IMR-90 (cell line): ENCODE measurements around the gene ZNF831. TPM values are rescaled to one million over a fixed set of nuclear protein-coding genes. Genes with fewer than 3 reads are reported as not detected.

ENCODE experiments used
- ATAC-seq: fragments of 200-7000 bp; cut with Tn5 transposase; 2 replicates; pipeline ENCODE4 v1.9.1; 2020; ENCODE audit warnings: low read depth, mild to moderate bottlenecking, moderate library complexity
- BruUV-seq: library from RNA; stranded (reverse); fragments of 400-500 nt; replicated peaks from 2 replicates; lab custom pipeline; 2021; lab: Mats Ljungman, UMichigan
- CTCF ChIA-PET: fragments of 300-600 bp; formaldehyde crosslinking; extraction: SDS; loops from one replicate; lab custom pipeline; 2021; ENCODE audit warnings: antibody characterized with exemption; lab: Yijun Ruan, JAX
- POLR2A ChIA-PET: fragments of 300-600 bp; sonication (Branson Sonifier 250); formaldehyde crosslinking; loops from one replicate; lab custom pipeline; 2022; ENCODE audit warnings: antibody characterized with exemption; ENCODE audit not compliant: unreplicated experiment; lab: Charles Lee
- DNase-seq: peaks from one replicate; pipeline ENCODE4 v3.0.0; 2013
- H2AFZ ChIP-seq: replicated peaks from 2 replicates; pipeline ENCODE3; 2013; ENCODE audit warnings: low read length, mild to moderate bottlenecking; ENCODE audit not compliant: poor library complexity
- H2AK5ac ChIP-seq: 2 replicates; pipeline ENCODE4 v1.6.1; 2013; ENCODE audit warnings: low read depth, low read length, inconsistent platforms
- H2AK9ac ChIP-seq: replicated peaks from 2 replicates; pipeline ENCODE3; 2013; ENCODE audit warnings: mild to moderate bottlenecking, low read depth, low read length, moderate library complexity; ENCODE audit not compliant: poor library complexity
- H2BK120ac ChIP-seq: 2 replicates; pipeline ENCODE4 v1.6.1; 2013; ENCODE audit warnings: low read depth, low read length, inconsistent platforms
- H2BK15ac ChIP-seq: 3 replicates; pipeline ENCODE4 v1.6.1; 2013; ENCODE audit warnings: low read depth, low read length, inconsistent platforms
- H2BK20ac ChIP-seq: 2 replicates; pipeline ENCODE4 v1.6.1; 2013; ENCODE audit warnings: low read depth, mild to moderate bottlenecking, inconsistent platforms, low read length, moderate library complexity
- H2BK5ac ChIP-seq: 2 replicates; pipeline ENCODE4 v1.6.1; 2013; ENCODE audit warnings: mild to moderate bottlenecking, low read depth, low read length, inconsistent platforms; ENCODE audit not compliant: poor library complexity, severe bottlenecking
- H3K14ac ChIP-seq: replicated peaks from 2 replicates; pipeline ENCODE4 v1.6.1; 2013; ENCODE audit warnings: low read depth, low read length, inconsistent platforms
- H3K18ac ChIP-seq: 2 replicates; pipeline ENCODE4 v1.6.1; 2013; ENCODE audit warnings: low read depth, low read length, control low read depth
- H3K23ac ChIP-seq: 2 replicates; pipeline ENCODE4 v1.6.1; 2013; ENCODE audit warnings: low read depth, low read length, inconsistent platforms
- H3K27ac ChIP-seq: 2 replicates; pipeline ENCODE4 v1.5.1; 2013; ENCODE audit warnings: mild to moderate bottlenecking, control low read depth, low read length; ENCODE audit not compliant: insufficient read depth
- H3K27me3 ChIP-seq: 2 replicates; pipeline ENCODE4 v1.6.1; 2013; ENCODE audit warnings: low read length; ENCODE audit not compliant: control insufficient read depth, insufficient read depth
- H3K36me3 ChIP-seq: 2 replicates; pipeline ENCODE4 v1.6.1; 2013; ENCODE audit warnings: low read length, mixed read lengths; ENCODE audit not compliant: control insufficient read depth, insufficient read depth
- H3K4ac ChIP-seq: 2 replicates; pipeline ENCODE4 v1.6.1; 2013; ENCODE audit warnings: low read depth, low read length, inconsistent platforms
- H3K4me1 ChIP-seq: 2 replicates; pipeline ENCODE4 v1.6.1; 2013; ENCODE audit warnings: low read length, mixed read lengths; ENCODE audit not compliant: control insufficient read depth, insufficient read depth
- H3K4me2 ChIP-seq: 2 replicates; pipeline ENCODE4 v1.6.1; 2013; ENCODE audit warnings: low read depth, mild to moderate bottlenecking, control low read depth, low read length, moderate library complexity
- H3K4me3 ChIP-seq: 2 replicates; pipeline ENCODE4 v1.5.1; 2013; ENCODE audit warnings: low read depth, mild to moderate bottlenecking, control low read depth, low read length, moderate library complexity; ENCODE audit not compliant: insufficient read depth
- H3K56ac ChIP-seq: 2 replicates; pipeline ENCODE4 v1.6.1; 2013; ENCODE audit warnings: low read length, inconsistent platforms; ENCODE audit not compliant: insufficient read depth; ENCODE audit errors: extremely low read depth
- H3K79me1 ChIP-seq, 2 experiments: 2 replicates each; pipeline ENCODE4 v1.6.1; 2013; ENCODE audit warnings: low read length in 2 of 2, inconsistent platforms in 1 of 2, low read depth in 1 of 2
- H3K9ac ChIP-seq: 2 replicates; pipeline ENCODE4 v1.6.1; 2013; ENCODE audit warnings: low read depth, low read length, control low read depth
- H3K9me1 ChIP-seq: 2 replicates; pipeline ENCODE4 v1.6.1; 2013; ENCODE audit warnings: low read length, inconsistent platforms; ENCODE audit not compliant: insufficient read depth
- H3K9me3 ChIP-seq: 2 replicates; pipeline ENCODE4 v1.6.1; 2013; ENCODE audit warnings: low read length; ENCODE audit not compliant: control insufficient read depth, insufficient read depth
- H4K20me1 ChIP-seq: 2 replicates; pipeline ENCODE4 v1.6.1; 2013; ENCODE audit warnings: low read length, inconsistent platforms; ENCODE audit not compliant: insufficient read depth
- H4K5ac ChIP-seq: 2 replicates; pipeline ENCODE4 v1.6.1; 2013; ENCODE audit warnings: mild to moderate bottlenecking, low read depth, low read length, control low read depth
- H4K8ac ChIP-seq, 2 experiments: 2 replicates each; pipeline ENCODE4 v1.6.1; 2013; ENCODE audit warnings: low read depth in 2 of 2, low read length in 2 of 2, control low read depth in 1 of 2, inconsistent platforms in 1 of 2
- H4K91ac ChIP-seq: 2 replicates; pipeline ENCODE4 v1.6.1; 2013; ENCODE audit warnings: low read depth, low read length, inconsistent platforms; ENCODE audit not compliant: insufficient read depth
- CHD1 ChIP-seq: IDR thresholded peaks from 2 replicates; pipeline ENCODE4 v1.6.1; 2012; ENCODE audit warnings: low read depth, low read length, improper control_type of control experiment
- FOS ChIP-seq: fragments of 150-350 bp; IDR thresholded peaks from 2 replicates; pipeline ENCODE4 v1.6.1; 2016; ENCODE audit warnings: low read depth, low read length
- MAFK ChIP-seq: IDR thresholded peaks from 2 replicates; pipeline ENCODE4 v1.6.1; 2012; ENCODE audit warnings: low read depth, low read length, improper control_type of control experiment
- MXI1 ChIP-seq: IDR thresholded peaks from 2 replicates; pipeline ENCODE4 v1.6.1; 2012; ENCODE audit warnings: low read depth, mild to moderate bottlenecking, low read length, moderate library complexity, borderline replicate concordance
- NFE2L2 ChIP-seq: fragments of 150-350 bp; IDR thresholded peaks from 2 replicates; pipeline ENCODE4 v1.6.1; 2016; ENCODE audit warnings: low read depth, mild to moderate bottlenecking, low read length
- RAD21 ChIP-seq: IDR thresholded peaks from 2 replicates; pipeline ENCODE4 v1.6.1; 2012; ENCODE audit warnings: low read length, improper control_type of control experiment
- RCOR1 ChIP-seq: IDR thresholded peaks from 2 replicates; pipeline ENCODE4 v1.6.1; 2012; ENCODE audit warnings: mild to moderate bottlenecking, low read length, improper control_type of control experiment; ENCODE audit not compliant: insufficient replicate concordance
- RFX5 ChIP-seq: IDR thresholded peaks from 2 replicates; pipeline ENCODE4 v1.8.0; 2012; ENCODE audit warnings: low read depth, mild to moderate bottlenecking, low read length, moderate library complexity
- WGBS, 2 experiments: methylation state at CpG; one replicate each; pipeline versions ENCODE4 v1.1.5 to v1.1.7; 2013; ENCODE audit warnings: missing lambda C conversion rate in 2 of 2; ENCODE audit not compliant: insufficient read length in 1 of 2; ENCODE audit errors: extremely low coverage in 2 of 2; 5-methylcytosine and 5-hydroxymethylcytosine counted together
- dilution Hi-C: fragments of 300-500 bp; cut with HindIII; formaldehyde crosslinking; loops from one replicate; pipeline ENCODE4 v1.14.3; 2018; ENCODE audit warnings: low sequenced_read_pairs; ENCODE audit not compliant: unreplicated experiment
- in situ Hi-C: fragments of 300-500 bp; cut with MboI; formaldehyde crosslinking; loops from 3 replicates; pipeline ENCODE4 v1.14.3; 2019; ENCODE audit warnings: low sequenced_read_pairs, inconsistent platforms, mixed read lengths
- intact Hi-C: fragments of 100-400 bp; cut with micrococcal nuclease; formaldehyde crosslinking; loops from 2 replicates; pipeline ENCODE4 v1.10.0; 2022
- polyA plus RNA-seq, 3 experiments: library from polyadenylated mRNA; depleted of rRNA; stranded (reverse); fragments of >200 nt; gene quantifications; 2 replicates each; pipeline ENCODE4 v1.2.3, GENCODE V29; 2012; ENCODE audit warnings: low replicate concordance in 1 of 3
- total RNA-seq: library from RNA; depleted of rRNA; stranded (reverse); fragments of >200 nt; gene quantifications from 2 replicates; pipeline ENCODE4 v1.2.3, GENCODE V29; 2012
- TF ChIP-seq, protein P1 (sequence below): fragments of 150-350 bp; IDR thresholded peaks from 2 replicates; pipeline ENCODE4 v1.6.1; 2017; ENCODE audit warnings: mild to moderate bottlenecking, antibody characterized with exemption, low read length, low read depth
- TF ChIP-seq, protein P2 (sequence below): conservative IDR thresholded peaks from 2 replicates; pipeline ENCODE4 v1.5.1; 2012; ENCODE audit warnings: mild to moderate bottlenecking, low read depth, low read length, improper control_type of control experiment
- TF ChIP-seq, protein P3 (sequence below): fragments of 150-350 bp; IDR thresholded peaks from 2 replicates; pipeline ENCODE4 v1.6.1; 2016; ENCODE audit warnings: low read depth, mild to moderate bottlenecking, low read length, moderate library complexity, borderline replicate concordance

ZNF831 gene
- total and polyA plus RNA-seq, 2 of the 4 experiments (the other 2 are of a cell fraction), result not detected

DNA sequence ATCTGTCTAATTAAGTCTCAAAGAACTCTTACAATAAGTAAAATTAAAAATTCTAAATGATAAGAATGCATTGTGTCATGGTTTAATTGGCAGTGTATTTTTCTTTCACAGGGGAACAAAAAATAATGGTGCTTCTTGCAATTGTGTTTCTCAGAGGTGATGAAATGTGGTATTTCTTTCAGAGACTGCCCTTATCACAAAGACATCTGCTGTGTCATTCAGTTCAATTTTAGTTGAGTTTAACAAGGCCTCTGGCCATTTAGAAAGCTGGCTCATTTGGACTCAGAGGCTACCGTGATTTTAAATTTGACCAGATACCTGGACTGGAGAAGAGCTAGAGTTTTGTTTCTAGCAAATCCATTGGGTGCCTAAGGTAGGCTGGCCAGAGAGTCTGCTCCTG lies 23.6 kb upstream of the ZNF831 start:
- Histone ChIP-seq H3K14ac (no peak overlapping the region), H3K9ac (no peak overlapping the region), H3K27ac (no peak overlapping the region), H4K5ac (no peak overlapping the region), H3K4me2 (no peak overlapping the region), H2BK15ac (no peak overlapping the region), H2AK5ac (no peak overlapping the region), H3K23ac (no peak overlapping the region), H4K8ac (no peak overlapping the region), H2BK20ac (no peak overlapping the region), H3K79me1 (no peaks in the 10 kb centered on the region), H4K20me1 (no peaks in the 10 kb centered on the region), H3K27me3 (no peaks in the 10 kb centered on the region), H2AK9ac (no peak overlapping the region), H4K91ac (no peak overlapping the region), H3K4ac (no peak overlapping the region), H3K4me3 (no peak overlapping the region), H3K36me3 (no peaks in the 10 kb centered on the region), H3K9me3 (no peaks in the 10 kb centered on the region), H2BK120ac (no peak overlapping the region), H2BK5ac (no peak overlapping the region), H3K18ac (no peak overlapping the region), H3K56ac (no peak overlapping the region), H2AFZ (no peak overlapping the region), H3K9me1 (no peaks in the 10 kb centered on the region), H3K4me1 (no peaks in the 10 kb centered on the region)
- DNase-seq, result no peak
- ChIA-PET POLR2A (no interaction called here), CTCF (no interaction called here)
- dilution Hi-C loops, result no loop called here
- intact Hi-C loops, result no loop called here
- TF ChIP-seq, protein P1, sequence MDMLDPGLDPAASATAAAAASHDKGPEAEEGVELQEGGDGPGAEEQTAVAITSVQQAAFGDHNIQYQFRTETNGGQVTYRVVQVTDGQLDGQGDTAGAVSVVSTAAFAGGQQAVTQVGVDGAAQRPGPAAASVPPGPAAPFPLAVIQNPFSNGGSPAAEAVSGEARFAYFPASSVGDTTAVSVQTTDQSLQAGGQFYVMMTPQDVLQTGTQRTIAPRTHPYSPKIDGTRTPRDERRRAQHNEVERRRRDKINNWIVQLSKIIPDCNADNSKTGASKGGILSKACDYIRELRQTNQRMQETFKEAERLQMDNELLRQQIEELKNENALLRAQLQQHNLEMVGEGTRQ, result no peak
- TF ChIP-seq CHD1 (no peak), FOS (no peak), MAFK (no peak), MXI1 (no peak), NFE2L2 (no peak), RAD21 (no peak), RFX5 (no peak), RCOR1 (no peak)
- TF ChIP-seq, protein P2, sequence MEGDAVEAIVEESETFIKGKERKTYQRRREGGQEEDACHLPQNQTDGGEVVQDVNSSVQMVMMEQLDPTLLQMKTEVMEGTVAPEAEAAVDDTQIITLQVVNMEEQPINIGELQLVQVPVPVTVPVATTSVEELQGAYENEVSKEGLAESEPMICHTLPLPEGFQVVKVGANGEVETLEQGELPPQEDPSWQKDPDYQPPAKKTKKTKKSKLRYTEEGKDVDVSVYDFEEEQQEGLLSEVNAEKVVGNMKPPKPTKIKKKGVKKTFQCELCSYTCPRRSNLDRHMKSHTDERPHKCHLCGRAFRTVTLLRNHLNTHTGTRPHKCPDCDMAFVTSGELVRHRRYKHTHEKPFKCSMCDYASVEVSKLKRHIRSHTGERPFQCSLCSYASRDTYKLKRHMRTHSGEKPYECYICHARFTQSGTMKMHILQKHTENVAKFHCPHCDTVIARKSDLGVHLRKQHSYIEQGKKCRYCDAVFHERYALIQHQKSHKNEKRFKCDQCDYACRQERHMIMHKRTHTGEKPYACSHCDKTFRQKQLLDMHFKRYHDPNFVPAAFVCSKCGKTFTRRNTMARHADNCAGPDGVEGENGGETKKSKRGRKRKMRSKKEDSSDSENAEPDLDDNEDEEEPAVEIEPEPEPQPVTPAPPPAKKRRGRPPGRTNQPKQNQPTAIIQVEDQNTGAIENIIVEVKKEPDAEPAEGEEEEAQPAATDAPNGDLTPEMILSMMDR, result no peak
- TF ChIP-seq, protein P3, sequence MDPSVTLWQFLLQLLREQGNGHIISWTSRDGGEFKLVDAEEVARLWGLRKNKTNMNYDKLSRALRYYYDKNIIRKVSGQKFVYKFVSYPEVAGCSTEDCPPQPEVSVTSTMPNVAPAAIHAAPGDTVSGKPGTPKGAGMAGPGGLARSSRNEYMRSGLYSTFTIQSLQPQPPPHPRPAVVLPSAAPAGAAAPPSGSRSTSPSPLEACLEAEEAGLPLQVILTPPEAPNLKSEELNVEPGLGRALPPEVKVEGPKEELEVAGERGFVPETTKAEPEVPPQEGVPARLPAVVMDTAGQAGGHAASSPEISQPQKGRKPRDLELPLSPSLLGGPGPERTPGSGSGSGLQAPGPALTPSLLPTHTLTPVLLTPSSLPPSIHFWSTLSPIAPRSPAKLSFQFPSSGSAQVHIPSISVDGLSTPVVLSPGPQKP, result no peak
- in situ Hi-C loops, result no loop called here
- no CpG with 5 or more reads among the region's 1 CpG for WGBS, 2 experiments
- no peak for ATAC-seq
- no TSS peak for BruUV-seq
